Activated CD4-positive, alpha-beta T cell treated with anti-CD3 and anti-CD28 coated beads for 1 hour (primary cell): ENCODE results near the gene PDILT.
"Not testable (repeated sequence)": the region's sequence is repeated elsewhere in the genome, so short reads cannot be mapped to it uniquely, and the experiment has no call there.

Experiments used
- DNase-seq: peaks from one replicate; pipeline ENCODE4 v3.0.0-alpha.2; 2020

Gene PDILT

GRCh38 chr16:20404637-20405036, at the start of gene PDILT:
Gene PDILT (minus strand): TSS chr16:20404737. CDS start chr16:20399300, 5,437 bp downstream.
- no peak for DNase-seq

- DNase-seq: not testable (repeated sequence)
These were observed 49.1 kb upstream of the PDILT start for GRCh38 chr16:20453633-20454032.

GRCh38 chr16:20451364-20451763, 46.8 kb upstream of the PDILT start, which contains the start of gene ACSM2A:
Gene ACSM2A (plus strand): TSS chr16:20451521. CDS start chr16:20460115, 8,594 bp downstream.
- DNase-seq: not testable (repeated sequence)

- DNase-seq: not testable (repeated sequence)
These were observed 42.3 kb upstream of the PDILT start for GRCh38 chr16:20446652-20447393.

- DNase-seq: not testable (repeated sequence)
These were observed 37.3 kb upstream of the PDILT start for GRCh38 chr16:20441859-20442258.

GRCh38 chr16:20441191-20441590, 36.7 kb upstream of the PDILT start:
- no peak for DNase-seq

- DNase-seq: not testable (repeated sequence)
These were observed 36.2 kb upstream of the PDILT start for GRCh38 chr16:20440731-20441130.

- DNase-seq: not testable (repeated sequence)
These were observed 35.3 kb upstream of the PDILT start for GRCh38 chr16:20439820-20440231.

GRCh38 chr16:20438950-20439349, 34.4 kb upstream of the PDILT start:
- DNase-seq: not testable (repeated sequence)

- DNase-seq: no peak
These were observed 26.4 kb upstream of the PDILT start for GRCh38 chr16:20430948-20431347.

- DNase-seq: not testable (repeated sequence)
These were observed 25.9 kb upstream of the PDILT start for GRCh38 chr16:20430480-20430879.

- DNase-seq: not testable (repeated sequence)
These were observed 25.0 kb upstream of the PDILT start for GRCh38 chr16:20429499-20429898.

- not testable (repeated sequence) for DNase-seq
These were observed 22.9 kb upstream of the PDILT start for GRCh38 chr16:20427401-20427797.

GRCh38 chr16:20424129-20424866, 19.8 kb upstream of the PDILT start:
- DNase-seq: no peak

- DNase-seq: not testable (repeated sequence)
These were observed 19.2 kb upstream of the PDILT start for GRCh38 chr16:20423772-20424128.

- not testable (repeated sequence) for DNase-seq
These were observed 17.2 kb upstream of the PDILT start for GRCh38 chr16:20421748-20422147.

- not testable (repeated sequence) for DNase-seq
These were observed 14.6 kb upstream of the PDILT start for GRCh38 chr16:20419093-20419492.

GRCh38 chr16:20415541-20415940, 11.0 kb upstream of the PDILT start:
- no peak for DNase-seq

- no peak for DNase-seq
These were observed 6.5 kb upstream of the PDILT start for GRCh38 chr16:20411055-20411454.

GRCh38 chr16:20410121-20410723, 5.7 kb upstream of the PDILT start:
- DNase-seq: no peak

GRCh38 chr16:20409398-20410120, 5.0 kb upstream of the PDILT start, which contains the start of gene ACSM5:
Gene ACSM5 (plus strand): TSS chr16:20409534. CDS start chr16:20411485, 1,951 bp downstream.
- DNase-seq: no peak

- no peak for DNase-seq
These were observed 1.9 kb downstream of the PDILT start for GRCh38 chr16:20402651-20403050.
